Testis (tissue), 3 donors: ENCODE data around the gene SPATA13. TPM values are rescaled to one million over a fixed set of nuclear protein-coding genes. Genes with fewer than 3 reads are reported as not detected.

Source experiments
- DNase-seq: peaks from one replicate; pipeline ENCODE4 v3.0.0-alpha.2; 2019
- H3K27ac ChIP-seq, 2 donors: fragments of 200-600 bp; sonication (generic); one replicate each; pipeline ENCODE4 v1.5.1; 2019
- H3K27me3 ChIP-seq: fragments of 200-600 bp; sonication (generic); one replicate; pipeline ENCODE4 v1.5.1; 2019
- H3K36me3 ChIP-seq: fragments of 200-600 bp; sonication (generic); one replicate; pipeline ENCODE4 v1.5.1; 2017; ENCODE audit warnings: low read depth; ENCODE audit errors: missing control alignments
- H3K4me1 ChIP-seq: fragments of 200-600 bp; sonication (generic); one replicate; pipeline ENCODE4 v1.5.1; 2019
- H3K4me3 ChIP-seq, 2 donors: fragments of 200-600 bp; sonication (generic); one replicate each; pipeline ENCODE4 v1.5.1; 2017 to 2019
- H3K9me3 ChIP-seq: fragments of 200-600 bp; sonication (generic); one replicate; pipeline ENCODE4 v1.5.1; 2017
- POLR2A ChIP-seq: fragments of 450-650 bp; IDR thresholded peaks from one replicate; pipeline ENCODE4 v1.6.1; 2017; ENCODE audit warnings: antibody characterized with exemption, mild to moderate bottlenecking, moderate library complexity
- WGBS, 2 donors: methylation state at CpG; one replicate each; pipeline ENCODE4 v1.1.5; 2018; 5-methylcytosine and 5-hydroxymethylcytosine counted together
- intact Hi-C: fragments of 100-400 bp; cut with DNase I; formaldehyde crosslinking; loops from one replicate; pipeline ENCODE4 v1.15.1; 2023; ENCODE audit warnings: low total_unique reads
- polyA plus RNA-seq: library from polyadenylated mRNA; stranded (reverse); fragments of 350-450 nt; fragmentation: Illumina TruSeq; extraction: RNeasy Lipid Tissue Mini Kit (QIAGEN cat#74804); gene quantifications from one replicate; pipeline ENCODE4 v1.2.3, GENCODE V29; 2014; ENCODE audit warnings: low read depth, low replicate concordance; ENCODE audit not compliant: insufficient read depth
- total RNA-seq, 2 donors: library from RNA; depleted of rRNA; stranded (reverse); fragments of >200 nt; gene quantifications; one replicate each; pipeline ENCODE4 v1.2.3, GENCODE V29; 2016
- TF ChIP-seq, protein P1 (sequence below), 3 experiments: fragments of 450-650 bp in 2 of 3; fragments of 200-600 bp in 1 of 3; sonication (generic) in 1 of 3; IDR thresholded peaks; one replicate each; pipeline ENCODE4 v1.5.1; 2016 to 2019; ENCODE audit warnings: antibody characterized with exemption in 3 of 3, mild to moderate bottlenecking in 2 of 3, moderate library complexity in 1 of 3

Gene SPATA13
- total and polyA plus RNA-seq, 3 donors from 2014 or later = 12.9 to 35.6 (median 30.6) TPM

DNA sequence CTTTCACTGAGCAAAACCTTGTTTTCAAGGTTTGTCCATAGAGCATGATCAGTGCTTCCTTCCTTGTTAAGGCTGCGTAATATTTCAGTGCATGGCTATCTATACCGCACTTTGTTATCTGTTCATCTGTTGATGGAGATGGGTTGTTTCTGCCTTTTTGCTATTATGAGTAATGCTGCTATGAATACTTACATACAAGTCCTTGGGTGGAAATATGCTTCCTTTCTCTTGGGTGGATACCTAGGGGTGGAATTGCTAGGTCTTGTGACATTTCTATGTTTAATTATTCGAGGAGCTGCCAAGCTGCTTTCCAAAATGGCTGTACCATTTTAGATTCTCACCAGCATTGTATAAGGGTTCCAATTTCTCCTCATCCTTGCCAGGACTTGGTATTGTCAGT is 70.9 kb downstream of the SPATA13 start:
- intact Hi-C loops = no loop called here
- H3K27ac ChIP-seq = no peak overlapping the region
- H3K4me1 ChIP-seq = peaks cover 5% of the 10 kb centered on the region
- H3K4me3 ChIP-seq = no peak overlapping the region
- TF ChIP-seq POLR2A = no peak
- TF ChIP-seq, protein P1, sequence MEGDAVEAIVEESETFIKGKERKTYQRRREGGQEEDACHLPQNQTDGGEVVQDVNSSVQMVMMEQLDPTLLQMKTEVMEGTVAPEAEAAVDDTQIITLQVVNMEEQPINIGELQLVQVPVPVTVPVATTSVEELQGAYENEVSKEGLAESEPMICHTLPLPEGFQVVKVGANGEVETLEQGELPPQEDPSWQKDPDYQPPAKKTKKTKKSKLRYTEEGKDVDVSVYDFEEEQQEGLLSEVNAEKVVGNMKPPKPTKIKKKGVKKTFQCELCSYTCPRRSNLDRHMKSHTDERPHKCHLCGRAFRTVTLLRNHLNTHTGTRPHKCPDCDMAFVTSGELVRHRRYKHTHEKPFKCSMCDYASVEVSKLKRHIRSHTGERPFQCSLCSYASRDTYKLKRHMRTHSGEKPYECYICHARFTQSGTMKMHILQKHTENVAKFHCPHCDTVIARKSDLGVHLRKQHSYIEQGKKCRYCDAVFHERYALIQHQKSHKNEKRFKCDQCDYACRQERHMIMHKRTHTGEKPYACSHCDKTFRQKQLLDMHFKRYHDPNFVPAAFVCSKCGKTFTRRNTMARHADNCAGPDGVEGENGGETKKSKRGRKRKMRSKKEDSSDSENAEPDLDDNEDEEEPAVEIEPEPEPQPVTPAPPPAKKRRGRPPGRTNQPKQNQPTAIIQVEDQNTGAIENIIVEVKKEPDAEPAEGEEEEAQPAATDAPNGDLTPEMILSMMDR (IDR thresholded peaks at IDR 0.05) = no peak
- H3K36me3 ChIP-seq = no peaks in the 10 kb centered on the region
- DNase-seq = no peak
- 93 to 95% methylated on average over 3 of the region's 3 CpGs for WGBS, 2 donors
- no peaks in the 10 kb centered on the region for H3K9me3 ChIP-seq
- no peaks in the 10 kb centered on the region for H3K27me3 ChIP-seq

DNA sequence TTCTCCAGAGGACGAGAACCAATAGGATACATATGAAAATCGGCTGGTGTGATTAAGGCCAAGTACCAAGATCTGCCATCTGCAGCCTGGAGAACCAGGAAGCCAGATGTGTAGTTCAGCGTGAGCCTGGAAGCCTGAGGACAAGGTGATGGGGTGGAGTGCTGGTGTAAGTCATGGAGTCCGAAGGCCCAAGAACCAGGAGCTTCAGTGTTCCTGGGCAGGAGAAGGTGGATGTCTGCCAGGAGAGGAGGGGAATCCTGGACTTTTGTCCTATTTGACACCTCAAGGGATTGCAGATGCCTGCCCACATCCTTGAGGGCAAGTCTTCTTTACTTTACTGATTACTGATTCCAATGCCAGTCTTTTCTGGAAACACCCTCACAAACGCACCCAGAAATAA is 71.5 kb downstream of the SPATA13 start:
- Histone ChIP-seq H3K4me1 (peaks cover 5% of the 10 kb centered on the region), H3K27me3 (no peaks in the 10 kb centered on the region), H3K9me3 (no peaks in the 10 kb centered on the region), H3K36me3 (no peaks in the 10 kb centered on the region), H3K4me3 (no peak overlapping the region), H3K27ac (no peak overlapping the region)
- intact Hi-C loops = no loop called here
- TF ChIP-seq, protein P1 (IDR thresholded peaks at IDR 0.05) = no peak
- TF ChIP-seq POLR2A = no peak
- no peak for DNase-seq
- WGBS, 2 donors = 91 to 94% methylated on average over 5 of the region's 5 CpGs

DNA sequence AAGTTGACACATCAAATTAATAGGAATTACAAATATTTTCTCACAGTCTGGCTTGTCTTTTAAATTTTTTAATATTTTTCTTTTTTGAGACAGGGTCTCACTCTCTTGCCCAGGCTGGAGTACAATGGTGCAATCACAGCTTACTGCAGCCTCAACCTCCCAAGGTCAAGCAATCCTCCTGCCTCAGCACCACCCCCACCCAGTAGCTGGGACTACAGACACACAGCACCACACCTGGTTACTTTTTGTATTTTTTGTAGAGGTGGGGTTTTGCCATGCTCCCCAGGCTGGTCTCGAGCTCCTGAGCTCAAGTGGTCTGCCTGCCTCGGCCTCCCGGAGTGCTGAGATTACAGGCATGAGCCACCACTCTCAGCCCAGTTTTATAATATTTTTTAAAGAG is 72.0 kb downstream of the SPATA13 start:
- TF ChIP-seq, protein P1 (IDR thresholded peaks at IDR 0.05) = no peak
- no peak for TF ChIP-seq POLR2A
- 83 to 90% methylated on average over 3 of the region's 3 CpGs for WGBS, 2 donors
- H3K36me3 ChIP-seq = no peaks in the 10 kb centered on the region
- intact Hi-C loops = no loop called here
- H3K9me3 ChIP-seq = no peaks in the 10 kb centered on the region
- no peak overlapping the region for H3K4me3 ChIP-seq
- peaks cover 5% of the 10 kb centered on the region for H3K4me1 ChIP-seq
- H3K27me3 ChIP-seq = no peaks in the 10 kb centered on the region
- no peak for DNase-seq
- H3K27ac ChIP-seq = no peak overlapping the region

- 21 to 40% methylated on average over 4 of the region's 4 CpGs for WGBS, 2 donors
- H3K36me3 ChIP-seq = no peaks in the 10 kb centered on the region
- H3K27ac ChIP-seq = no peak overlapping the region
- DNase-seq = no peak
- intact Hi-C loops = no loop called here
- TF ChIP-seq, protein P1 (IDR thresholded peaks at IDR 0.05) = no peak
- no peak for TF ChIP-seq POLR2A
- no peaks in the 10 kb centered on the region for H3K27me3 ChIP-seq
- peaks cover 5% of the 10 kb centered on the region for H3K4me1 ChIP-seq
- no peaks in the 10 kb centered on the region for H3K9me3 ChIP-seq
- H3K4me3 ChIP-seq = no peak overlapping the region
These were observed 72.9 kb downstream of the SPATA13 start for GRCh38 chr13:24233351-24233901.

- H3K27me3 ChIP-seq = no peaks in the 10 kb centered on the region
- intact Hi-C loops = no loop called here
- no peak overlapping the region for H3K27ac ChIP-seq
- TF ChIP-seq, protein P1 (IDR thresholded peaks at IDR 0.05) = no peak
- no peak for TF ChIP-seq POLR2A
- H3K4me3 ChIP-seq = no peak overlapping the region
- no peaks in the 10 kb centered on the region for H3K36me3 ChIP-seq
- 81 to 93% methylated on average over 5 of the region's 5 CpGs for WGBS, 2 donors
- peaks cover 5% of the 10 kb centered on the region for H3K4me1 ChIP-seq
- no peak for DNase-seq
- H3K9me3 ChIP-seq = no peaks in the 10 kb centered on the region
These were observed 73.8 kb downstream of the SPATA13 start for GRCh38 chr13:24234200-24234915.
